Measurements from ENCODE around the gene AEN.

- TF ChIP-seq, protein P1, sequence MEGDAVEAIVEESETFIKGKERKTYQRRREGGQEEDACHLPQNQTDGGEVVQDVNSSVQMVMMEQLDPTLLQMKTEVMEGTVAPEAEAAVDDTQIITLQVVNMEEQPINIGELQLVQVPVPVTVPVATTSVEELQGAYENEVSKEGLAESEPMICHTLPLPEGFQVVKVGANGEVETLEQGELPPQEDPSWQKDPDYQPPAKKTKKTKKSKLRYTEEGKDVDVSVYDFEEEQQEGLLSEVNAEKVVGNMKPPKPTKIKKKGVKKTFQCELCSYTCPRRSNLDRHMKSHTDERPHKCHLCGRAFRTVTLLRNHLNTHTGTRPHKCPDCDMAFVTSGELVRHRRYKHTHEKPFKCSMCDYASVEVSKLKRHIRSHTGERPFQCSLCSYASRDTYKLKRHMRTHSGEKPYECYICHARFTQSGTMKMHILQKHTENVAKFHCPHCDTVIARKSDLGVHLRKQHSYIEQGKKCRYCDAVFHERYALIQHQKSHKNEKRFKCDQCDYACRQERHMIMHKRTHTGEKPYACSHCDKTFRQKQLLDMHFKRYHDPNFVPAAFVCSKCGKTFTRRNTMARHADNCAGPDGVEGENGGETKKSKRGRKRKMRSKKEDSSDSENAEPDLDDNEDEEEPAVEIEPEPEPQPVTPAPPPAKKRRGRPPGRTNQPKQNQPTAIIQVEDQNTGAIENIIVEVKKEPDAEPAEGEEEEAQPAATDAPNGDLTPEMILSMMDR (IDR thresholded peaks at IDR 0.05; ENCODE audit: control extremely low read depth in 1 of 3, insufficient read depth in 1 of 3, low read depth in 1 of 3, low read length in 3 of 3): no peak
- no peak for TF ChIP-seq MAX (IDR thresholded peaks at IDR 0.05)
- TF ChIP-seq CEBPB (IDR thresholded peaks at IDR 0.05; ENCODE audit: low read depth, low read length): no peak
- no peak for TF ChIP-seq EP300 (IDR thresholded peaks at IDR 0.05; ENCODE audit: borderline replicate concordance in 1 of 2, low read depth in 2 of 2, low read length in 2 of 2)
- no peak for TF ChIP-seq KDM4A (IDR thresholded peaks at IDR 0.05; ENCODE audit: low read depth, low read length, severe bottlenecking)
- no peak for TF ChIP-seq JUND (IDR thresholded peaks at IDR 0.05; ENCODE audit: low read length)
- TF ChIP-seq TAF1 (IDR thresholded peaks at IDR 0.05; ENCODE audit: low read depth, low read length): no peak
Measured at GRCh38 chr15:88612186-88612796, 8.8 kb upstream of the AEN start.
